GM10266 (cell line): ENCODE data around the gene GAPDH.

ENCODE experiments used
- DNase-seq: peaks from one replicate; pipeline ENCODE4 v3.0.0; 2012; ENCODE audit errors: extremely low spot score
- TF ChIP-seq, protein P1 (sequence below): IDR thresholded peaks from 2 replicates; pipeline ENCODE4 v1.5.1; 2012; ENCODE audit warnings: mild to moderate bottlenecking, low read depth; ENCODE audit not compliant: control insufficient read depth, insufficient read depth; ENCODE audit errors: missing control alignments

GAPDH gene

DNA sequence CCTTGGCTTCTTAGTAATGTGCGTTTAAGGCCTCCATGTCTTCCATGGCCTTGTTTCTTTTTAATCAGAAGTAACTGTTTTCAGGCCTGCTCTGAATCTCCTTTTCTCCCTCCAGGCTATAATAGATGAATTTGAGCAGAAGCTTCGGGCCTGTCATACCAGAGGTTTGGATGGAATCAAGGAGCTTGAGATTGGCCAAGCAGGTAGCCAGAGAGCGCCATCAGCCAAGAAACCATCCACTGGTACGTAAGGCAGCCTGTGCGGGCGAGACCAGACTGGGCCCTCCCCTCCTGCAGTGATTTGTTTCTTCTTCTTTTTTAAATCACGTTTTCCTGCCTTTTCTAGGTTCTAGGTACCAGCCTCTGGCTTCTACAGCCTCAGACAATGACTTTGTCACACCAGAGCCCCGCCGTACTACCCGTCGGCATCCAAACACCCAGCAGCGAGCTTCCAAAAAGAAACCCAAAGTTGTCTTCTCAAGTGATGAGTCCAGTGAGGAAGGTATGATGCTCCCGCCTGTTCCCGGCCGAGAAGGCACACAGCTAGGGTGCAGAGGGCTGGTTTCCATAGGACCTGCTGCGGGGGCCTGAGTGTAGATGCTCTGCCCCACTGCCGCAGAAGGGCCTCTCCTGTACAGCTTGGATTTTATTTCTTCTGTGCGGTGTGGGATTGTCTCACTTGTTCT is 3.6 kb upstream of the GAPDH start:
- TF ChIP-seq, protein P1, sequence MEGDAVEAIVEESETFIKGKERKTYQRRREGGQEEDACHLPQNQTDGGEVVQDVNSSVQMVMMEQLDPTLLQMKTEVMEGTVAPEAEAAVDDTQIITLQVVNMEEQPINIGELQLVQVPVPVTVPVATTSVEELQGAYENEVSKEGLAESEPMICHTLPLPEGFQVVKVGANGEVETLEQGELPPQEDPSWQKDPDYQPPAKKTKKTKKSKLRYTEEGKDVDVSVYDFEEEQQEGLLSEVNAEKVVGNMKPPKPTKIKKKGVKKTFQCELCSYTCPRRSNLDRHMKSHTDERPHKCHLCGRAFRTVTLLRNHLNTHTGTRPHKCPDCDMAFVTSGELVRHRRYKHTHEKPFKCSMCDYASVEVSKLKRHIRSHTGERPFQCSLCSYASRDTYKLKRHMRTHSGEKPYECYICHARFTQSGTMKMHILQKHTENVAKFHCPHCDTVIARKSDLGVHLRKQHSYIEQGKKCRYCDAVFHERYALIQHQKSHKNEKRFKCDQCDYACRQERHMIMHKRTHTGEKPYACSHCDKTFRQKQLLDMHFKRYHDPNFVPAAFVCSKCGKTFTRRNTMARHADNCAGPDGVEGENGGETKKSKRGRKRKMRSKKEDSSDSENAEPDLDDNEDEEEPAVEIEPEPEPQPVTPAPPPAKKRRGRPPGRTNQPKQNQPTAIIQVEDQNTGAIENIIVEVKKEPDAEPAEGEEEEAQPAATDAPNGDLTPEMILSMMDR, result no peak

DNA sequence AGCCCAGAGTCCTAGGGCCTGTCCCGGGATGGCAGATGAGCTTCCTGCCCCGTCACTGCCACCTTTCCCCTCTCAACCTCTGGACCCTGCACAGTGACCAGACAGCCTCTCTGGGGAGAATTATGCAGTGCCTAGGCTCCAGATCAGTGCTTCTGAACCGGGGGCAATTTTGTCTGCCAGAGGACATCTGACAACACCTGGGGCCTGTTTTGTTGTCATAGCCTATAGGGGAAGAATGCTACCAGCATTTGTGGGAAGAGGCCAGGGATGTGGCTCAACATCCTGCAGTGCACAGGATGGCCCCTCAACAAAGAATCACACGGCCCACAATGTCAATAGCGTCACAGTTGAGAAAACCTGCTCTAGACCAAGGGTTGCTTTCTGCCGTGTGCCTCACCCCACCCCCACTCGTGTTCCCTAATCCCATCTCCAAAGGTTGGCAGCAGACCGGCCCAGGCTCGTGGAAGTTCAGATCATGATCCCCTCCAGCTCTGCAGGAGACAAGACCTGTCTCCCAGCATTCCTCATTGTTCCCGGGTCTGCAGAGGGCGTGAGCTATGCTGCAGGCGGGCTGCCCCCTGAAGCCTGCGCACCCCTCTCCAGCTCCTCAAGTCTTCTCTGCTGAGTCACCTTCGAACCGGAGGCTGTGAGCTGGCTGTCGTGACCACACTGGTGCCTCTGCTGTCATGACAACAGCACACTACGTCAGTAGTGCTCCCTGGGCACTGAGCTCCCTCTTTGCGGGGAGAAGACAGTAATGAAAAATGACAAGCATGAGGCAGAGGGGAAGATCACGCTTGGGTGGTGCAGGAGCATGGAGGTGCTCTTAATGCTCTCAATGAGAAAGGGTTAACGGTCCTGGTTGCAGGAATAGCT is 2.0 kb upstream of the GAPDH start:
- peak; percentile 82 for DNase-seq
- TF ChIP-seq, protein P1, result no peak

More for the DNA sequence above, 3.6 kb upstream of the GAPDH start:
- no peak for DNase-seq

DNA sequence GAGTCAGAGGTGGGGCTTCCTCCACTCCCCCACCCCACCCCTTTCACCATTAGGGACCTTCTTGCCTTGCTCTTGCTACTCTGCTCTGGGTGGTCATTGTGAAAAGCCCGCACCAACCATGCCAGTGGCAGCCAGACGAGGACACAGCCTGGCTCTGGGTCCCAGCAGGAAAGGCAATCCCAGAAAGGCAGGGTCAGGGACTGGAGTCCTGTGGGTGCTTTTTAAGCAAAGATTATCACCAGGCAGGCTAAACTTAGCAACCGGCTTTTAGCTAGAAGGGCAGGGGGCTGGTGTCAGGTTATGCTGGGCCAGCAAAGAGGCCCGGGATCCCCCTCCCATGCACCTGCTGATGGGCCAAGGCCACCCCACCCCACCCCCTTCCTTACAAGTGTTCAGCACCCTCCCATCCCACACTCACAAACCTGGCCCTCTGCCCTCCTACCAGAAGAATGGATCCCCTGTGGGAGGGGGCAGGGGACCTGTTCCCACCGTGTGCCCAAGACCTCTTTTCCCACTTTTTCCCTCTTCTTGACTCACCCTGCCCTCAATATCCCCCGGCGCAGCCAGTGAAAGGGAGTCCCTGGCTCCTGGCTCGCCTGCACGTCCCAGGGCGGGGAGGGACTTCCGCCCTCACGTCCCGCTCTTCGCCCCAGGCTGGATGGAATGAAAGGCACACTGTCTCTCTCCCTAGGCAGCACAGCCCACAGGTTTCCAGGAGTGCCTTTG is 1.2 kb upstream of the GAPDH start:
- DNase-seq, result peak; percentile 61
- TF ChIP-seq, protein P1, result no peak

DNA sequence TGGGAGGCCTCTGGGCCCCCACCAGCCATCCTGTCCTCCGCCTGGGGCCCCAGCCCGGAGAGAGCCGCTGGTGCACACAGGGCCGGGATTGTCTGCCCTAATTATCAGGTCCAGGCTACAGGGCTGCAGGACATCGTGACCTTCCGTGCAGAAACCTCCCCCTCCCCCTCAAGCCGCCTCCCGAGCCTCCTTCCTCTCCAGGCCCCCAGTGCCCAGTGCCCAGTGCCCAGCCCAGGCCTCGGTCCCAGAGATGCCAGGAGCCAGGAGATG is 729 bp upstream of the GAPDH start:
- TF ChIP-seq, protein P1, result no peak
- no peak for DNase-seq

DNA sequence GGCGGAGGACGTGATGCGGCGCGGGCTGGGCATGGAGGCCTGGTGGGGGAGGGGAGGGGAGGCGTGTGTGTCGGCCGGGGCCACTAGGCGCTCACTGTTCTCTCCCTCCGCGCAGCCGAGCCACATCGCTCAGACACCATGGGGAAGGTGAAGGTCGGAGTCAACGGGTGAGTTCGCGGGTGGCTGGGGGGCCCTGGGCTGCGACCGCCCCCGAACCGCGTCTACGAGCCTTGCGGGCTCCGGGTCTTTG is 303 bp downstream of the GAPDH start:
- no peak for DNase-seq

DNA sequence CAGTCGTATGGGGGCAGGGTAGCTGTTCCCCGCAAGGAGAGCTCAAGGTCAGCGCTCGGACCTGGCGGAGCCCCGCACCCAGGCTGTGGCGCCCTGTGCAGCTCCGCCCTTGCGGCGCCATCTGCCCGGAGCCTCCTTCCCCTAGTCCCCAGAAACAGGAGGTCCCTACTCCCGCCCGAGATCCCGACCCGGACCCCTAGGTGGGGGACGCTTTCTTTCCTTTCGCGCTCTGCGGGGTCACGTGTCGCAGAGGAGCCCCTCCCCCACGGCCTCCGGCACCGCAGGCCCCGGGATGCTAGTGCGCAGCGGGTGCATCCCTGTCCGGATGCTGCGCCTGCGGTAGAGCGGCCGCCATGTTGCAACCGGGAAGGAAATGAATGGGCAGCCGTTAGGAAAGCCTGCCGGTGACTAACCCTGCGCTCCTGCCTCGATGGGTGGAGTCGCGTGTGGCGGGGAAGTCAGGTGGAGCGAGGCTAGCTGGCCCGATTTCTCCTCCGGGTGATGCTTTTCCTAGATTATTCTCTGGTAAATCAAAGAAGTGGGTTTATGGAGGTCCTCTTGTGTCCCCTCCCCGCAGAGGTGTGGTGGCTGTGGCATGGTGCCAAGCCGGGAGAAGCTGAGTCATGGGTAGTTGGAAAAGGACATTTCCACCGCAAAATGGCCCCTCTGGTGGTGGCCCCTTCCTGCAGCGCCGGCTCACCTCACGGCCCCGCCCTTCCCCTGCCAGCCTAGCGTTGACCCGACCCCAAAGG is 804 bp downstream of the GAPDH start:
- peak; percentile 61 for DNase-seq
- TF ChIP-seq, protein P1, result no peak

More for the DNA sequence above, 303 bp downstream of the GAPDH start:
- TF ChIP-seq, protein P1, result no peak
